HepG2 (cell line): ENCODE data around the gene NSMCE4A. TPM values are rescaled to one million over a fixed set of nuclear protein-coding genes. Genes with fewer than 3 reads are reported as not detected.

Experiments used
- ATAC-seq: fragments of 200-7000 bp; cut with Tn5 transposase; 3 replicates; pipeline ENCODE4 v1.9.1; 2020; ENCODE audit warnings: mild to moderate bottlenecking, moderate library complexity
- BruUV-seq: library from RNA; stranded (reverse); fragments of 400-500 nt; replicated peaks from 2 replicates; lab custom pipeline; 2021; lab: Mats Ljungman, UMichigan
- CTCF ChIA-PET: fragments of 300-600 bp; formaldehyde crosslinking; extraction: SDS; loops from one replicate; lab custom pipeline; 2021; ENCODE audit warnings: low total read pairs, inconsistent platforms, low intra/inter-chr PET ratio; lab: Yijun Ruan, JAX
- POLR2A ChIA-PET: fragments of 350-600 bp; sonication (Branson Sonifier 250); formaldehyde crosslinking; loops from one replicate; lab custom pipeline; 2020; ENCODE audit warnings: antibody characterized with exemption, inconsistent platforms; lab: Yijun Ruan, JAX
- DNase-seq: peaks from one replicate; pipeline ENCODE4 v3.0.0-alpha.2; 2015; ENCODE audit warnings: low spot score
- FAIRE-seq: peaks from 3 replicates; lab custom pipeline; 2011; peaks lifted over from hg19 to GRCh38; lab: Jason Lieb, UNC
- H2AFZ ChIP-seq: one replicate; pipeline ENCODE4 v1.6.1; 2011; ENCODE audit warnings: low read length, inconsistent platforms
- H3K27ac ChIP-seq: fragments of 300-600 bp; 3 replicates; pipeline ENCODE4 v1.8.0; 2011; ENCODE audit warnings: mixed run types, mild to moderate bottlenecking, mixed read lengths, low read length, inconsistent platforms; ENCODE audit not compliant: insufficient read depth; ENCODE audit errors: extremely low read length
- H3K27me3 ChIP-seq, 2 experiments: fragments of 200-600 bp in 1 of 2; 2 replicates in 1 of 2; 3 replicates in 1 of 2; pipeline versions ENCODE4 v1.6.0 to v1.8.0; 2011; ENCODE audit warnings: low read length in 2 of 2, mild to moderate bottlenecking in 2 of 2, moderate library complexity in 2 of 2, inconsistent platforms in 1 of 2; ENCODE audit not compliant: insufficient read depth in 2 of 2, control insufficient read depth in 1 of 2
- H3K36me3 ChIP-seq, 2 experiments: fragments of 200-600 bp in 1 of 2; replicated peaks in 1 of 2; 2 replicates in 1 of 2; 3 replicates in 1 of 2; pipeline versions ENCODE4 v1.5.1 to v1.8.0; 2011; ENCODE audit warnings: low read length in 2 of 2, inconsistent platforms in 1 of 2; ENCODE audit not compliant: insufficient read depth in 2 of 2, control insufficient read depth in 1 of 2
- H3K4me1 ChIP-seq: 2 replicates; pipeline ENCODE4 v1.5.1; 2012; ENCODE audit warnings: low read length, inconsistent platforms; ENCODE audit not compliant: insufficient read depth
- H3K4me2 ChIP-seq: 2 replicates; pipeline ENCODE4 v1.6.0; 2011; ENCODE audit warnings: low read depth, low read length, inconsistent platforms
- H3K4me3 ChIP-seq, 3 experiments: fragments of 200-600 bp in 1 of 3; sonication (generic), shearing (Covaris generic) in 1 of 3; replicated peaks in 1 of 3; 2 replicates each; pipeline ENCODE4 v1.5.1; 2011 to 2016; ENCODE audit warnings: low read length in 3 of 3, inconsistent platforms in 2 of 3, low read depth in 2 of 3, mild to moderate bottlenecking in 2 of 3, control low read depth in 1 of 3, mixed read lengths in 1 of 3; ENCODE audit not compliant: insufficient read depth in 1 of 3
- H3K79me2 ChIP-seq: one replicate; pipeline ENCODE4 v1.6.1; 2011; ENCODE audit warnings: low read length, inconsistent platforms; ENCODE audit not compliant: insufficient read depth
- H3K9ac ChIP-seq: 2 replicates; pipeline ENCODE4 v1.6.0; 2011; ENCODE audit warnings: mild to moderate bottlenecking, low read depth, low read length, inconsistent platforms; ENCODE audit not compliant: insufficient read depth
- H3K9me3 ChIP-seq: 2 replicates; pipeline ENCODE4 v1.5.1; 2012; ENCODE audit warnings: mild to moderate bottlenecking, low read length
- H4K20me1 ChIP-seq: 2 replicates; pipeline ENCODE4 v1.6.0; 2011; ENCODE audit warnings: inconsistent platforms, mild to moderate bottlenecking, low read length, moderate library complexity; ENCODE audit not compliant: insufficient read depth
- BCL3 ChIP-seq: sonication (generic); formaldehyde crosslinking; IDR thresholded peaks from 2 replicates; pipeline ENCODE4 v1.5.1; 2020; ENCODE audit warnings: mild to moderate bottlenecking, missing genetic modification reagents, moderate library complexity
- ELF1 ChIP-seq: sonication (generic); formaldehyde crosslinking; IDR thresholded peaks from 2 replicates; pipeline ENCODE4 v1.4.0; 2020; ENCODE audit warnings: missing genetic modification reagents
- JUND ChIP-seq: sonication (generic); formaldehyde crosslinking; IDR thresholded peaks from 2 replicates; pipeline ENCODE4 v1.8.0; 2022; ENCODE audit warnings: mild to moderate bottlenecking, missing genetic modification reagents
- LRRFIP1 ChIP-seq: sonication (generic); formaldehyde crosslinking; conservative IDR thresholded peaks from 2 replicates; pipeline ENCODE4 v1.4.0; 2020; ENCODE audit warnings: missing genetic modification reagents
- SMAD9 ChIP-seq: sonication (generic); formaldehyde crosslinking; IDR thresholded peaks from 2 replicates; pipeline ENCODE4 v1.5.1; 2020; ENCODE audit warnings: mild to moderate bottlenecking, missing genetic modification reagents
- ZHX2 ChIP-seq, 2 experiments: sonication (generic) in 1 of 2; formaldehyde crosslinking in 1 of 2; IDR thresholded peaks; 2 replicates each; pipeline versions ENCODE4 v1.6.1 to v1.9.0; 2014 to 2022; ENCODE audit warnings: antibody characterized with exemption in 1 of 2, borderline replicate concordance in 1 of 2, inconsistent platforms in 1 of 2, low read depth in 1 of 2, missing genetic modification reagents in 1 of 2
- ZNF652 ChIP-seq: IDR thresholded peaks from 2 replicates; pipeline ENCODE4 v1.6.1; 2016; ENCODE audit warnings: low read depth, borderline replicate concordance
- ZNF766 ChIP-seq: sonication (generic); formaldehyde crosslinking; IDR thresholded peaks from 2 replicates; pipeline ENCODE4 v1.5.0; 2020; ENCODE audit warnings: missing genetic modification reagents, borderline replicate concordance
- ZNF777 ChIP-seq: sonication (generic); formaldehyde crosslinking; IDR thresholded peaks from 2 replicates; pipeline ENCODE4 v1.4.0; 2020; ENCODE audit warnings: missing genetic modification reagents
- ZNF883 ChIP-seq: sonication (generic); formaldehyde crosslinking; IDR thresholded peaks from 2 replicates; pipeline ENCODE4 v1.5.1; 2020; ENCODE audit warnings: mild to moderate bottlenecking, missing genetic modification reagents; ENCODE audit errors: not compliant biosample characterization
- ZXDC ChIP-seq: sonication (generic); formaldehyde crosslinking; IDR thresholded peaks from 2 replicates; pipeline ENCODE4 v1.5.0; 2020; ENCODE audit warnings: mild to moderate bottlenecking, missing genetic modification reagents
- WGBS: methylation state at CpG from one replicate; pipeline ENCODE4 v1.1.6; 2017; ENCODE audit warnings: low lambda C conversion rate; 5-methylcytosine and 5-hydroxymethylcytosine counted together
- in situ Hi-C: cut with HindIII; loops from 2 replicates; pipeline ENCODE4 v1.10.0; 2017; ENCODE audit warnings: low pct_unique_long_range_greater_than_20kb; ENCODE audit not compliant: extremely low pct_ligation_motif_present
- intact Hi-C: fragments of 100-400 bp; cut with micrococcal nuclease; formaldehyde crosslinking; loops from one replicate; pipeline ENCODE4 v1.10.0; 2022; ENCODE audit not compliant: unreplicated experiment
- polyA plus RNA-seq, 8 experiments: library from polyadenylated mRNA; depleted of rRNA in 3 of 8; stranded (reverse) in 7 of 8; unstranded in 1 of 8; fragments of >200 nt; fragmentation: Illumina TruSeq in 4 of 8; extraction: Trizol in 4 of 8; gene quantifications; 2 replicates each; pipeline versions ENCODE4 v1.2.1 to v1.2.3, GENCODE V29; 2011 to 2016; ENCODE audit warnings: low read depth in 4 of 8, missing spikeins in 1 of 8, mixed read lengths in 1 of 8; ENCODE audit not compliant: insufficient read depth in 1 of 8
- total RNA-seq, 5 experiments: library from RNA; depleted of rRNA; stranded (reverse); fragments of >200 nt; fragmentation: Illumina TruSeq; extraction: Trizol; gene quantifications; 2 replicates each; pipeline ENCODE4 v1.2.3, GENCODE V29; 2016; ENCODE audit warnings: low read depth in 1 of 5

The NSMCE4A gene
- total and polyA plus RNA-seq, 2 of the 13 experiments (the other 11 are each of a cell fraction or from before 2014, with no cell fraction given) = 61.1 to 91.6 TPM

- ChIA-PET CTCF (no interaction called here), POLR2A (interaction anchor here (1.4 to 1.6 kb wide), 2 partner anchors 43 to 50 kb away, joined by 3 to 4 read pairs; no protein-coding TSS in a partner anchor)
- H3K9me3 ChIP-seq = peaks cover 4% of the 10 kb centered on the region; the same call in 1 of the 2 replicates
- 98% methylated on average over 9 of the region's 26 CpGs for WGBS
- peaks cover 9% of the 10 kb centered on the region for H3K79me2 ChIP-seq
- ATAC-seq = no peak
- no peak overlapping the region for H3K9ac ChIP-seq
- H3K4me2 ChIP-seq = no peak overlapping the region
- H3K27me3 ChIP-seq = no peaks in the 10 kb centered on the region
- peaks cover 17% of the 10 kb centered on the region for H3K4me1 ChIP-seq
- TF ChIP-seq SMAD9 (no peak), ZNF652 (CRISPR knock-in tag) (no peak), JUND (CRISPR knock-in tag) (no peak), LRRFIP1 (CRISPR knock-in tag) (no peak), ZNF766 (CRISPR knock-in tag) (no peak), ELF1 (CRISPR knock-in tag) (no peak), ZNF883 (CRISPR knock-in tag) (no peak), ZNF777 (no peak), BCL3 (CRISPR knock-in tag) (no peak), ZHX2 (IDR thresholded peaks at IDR 0.05; ENCODE audit: low read depth) (no peak), ZHX2 (CRISPR knock-in tag; IDR thresholded peaks at IDR 0.05; ENCODE audit: borderline replicate concordance) (no peak), ZXDC (no peak)
- no TSS peak for BruUV-seq
- no peak overlapping the region for H3K4me3 ChIP-seq
- FAIRE-seq = no peak
- DNase-seq = no peak
- no peak overlapping the region for H3K27ac ChIP-seq
- intact Hi-C loops (no loop called here), in situ Hi-C loops (no loop called here)
- H3K36me3 ChIP-seq = no peaks in the 10 kb centered on the region
- H2AFZ ChIP-seq = no peak overlapping the region
- no peaks in the 10 kb centered on the region for H4K20me1 ChIP-seq
These were observed 3.5 kb upstream of the NSMCE4A start for GRCh38 chr10:121978511-121978910.
